Dermis blood vessel endothelial cell (primary cell): ENCODE results near the gene MEP1A. TPM values are rescaled to one million over a fixed set of nuclear protein-coding genes. Genes with fewer than 3 reads are reported as not detected.
"Not testable (repeated sequence)": the region's sequence is repeated elsewhere in the genome, so short reads cannot be mapped to it uniquely, and the experiment has no call there.

Experiments
- DNase-seq: peaks from one replicate; pipeline ENCODE4 v3.0.0; 2010
- total RNA-seq: library from RNA; depleted of rRNA; stranded (reverse); fragments of >200 nt; gene quantifications from 2 replicates; pipeline ENCODE4 v1.2.3, GENCODE V29; 2014

Gene MEP1A
- total RNA-seq, 1 donor from 2014 or later: not detected

GRCh38 chr6:46777476-46778346, 15.5 kb upstream of the MEP1A start:
- DNase-seq: no peak

DNA sequence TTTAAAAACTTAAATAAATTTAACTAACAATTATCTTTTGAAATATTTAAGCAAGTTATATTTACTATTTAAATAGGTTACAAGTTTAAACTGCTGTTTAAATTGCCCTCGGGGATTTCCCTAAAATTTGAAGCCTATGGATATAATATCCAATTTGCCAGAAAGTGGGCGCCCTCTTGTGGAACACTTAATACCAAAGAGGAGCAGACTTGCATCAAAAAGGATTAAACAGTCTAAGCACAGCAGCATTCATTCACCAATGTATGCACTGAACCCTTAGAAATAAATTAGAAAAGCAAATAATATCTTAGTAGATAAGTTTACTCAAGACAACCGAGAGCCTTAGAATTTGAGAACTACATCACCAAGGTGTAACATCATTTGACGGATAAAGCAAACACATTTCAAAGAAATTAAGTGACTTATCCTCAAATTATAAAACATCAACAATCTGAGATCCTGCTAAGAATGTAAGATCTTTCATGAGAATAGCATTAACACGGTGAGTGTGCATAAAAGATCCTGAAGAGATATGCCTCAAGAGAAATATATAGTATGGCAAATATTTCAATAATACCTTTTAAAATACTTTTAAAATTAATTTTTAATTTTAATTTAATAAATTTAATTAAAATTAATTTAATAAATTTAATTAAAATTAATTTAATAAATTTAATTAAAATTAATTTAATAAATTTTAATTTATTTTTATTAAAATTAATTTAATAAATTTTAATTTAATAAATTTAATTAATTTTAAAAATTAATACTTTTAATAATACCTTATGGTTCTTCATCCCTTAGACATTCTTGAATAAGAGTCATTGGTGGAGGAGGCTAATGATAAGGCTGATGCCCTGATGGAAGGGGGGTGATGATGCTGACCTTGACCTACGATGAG, 11.5 kb upstream of the MEP1A start:
- DNase-seq: peak; percentile 74

DNA sequence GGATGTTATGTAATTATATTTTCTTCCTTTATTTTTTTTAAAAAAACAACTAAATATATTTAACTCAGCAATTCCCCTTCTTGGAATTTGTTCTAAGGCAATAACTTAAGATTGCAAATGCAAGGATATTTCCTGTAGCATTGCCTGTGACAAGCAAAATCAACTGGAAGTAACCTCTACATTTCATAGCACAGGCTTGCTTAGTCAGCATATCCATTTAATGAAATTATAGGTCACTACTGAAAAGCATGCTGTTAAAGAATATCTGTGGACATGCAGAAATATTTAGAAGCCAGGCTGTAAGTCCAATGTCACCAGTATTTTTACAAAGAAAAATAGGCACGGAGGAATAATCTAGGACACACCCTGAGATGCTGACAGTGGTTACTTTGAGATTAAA, 8.7 kb upstream of the MEP1A start:
- DNase-seq: no peak

GRCh38 chr6:46787871-46788540, 5.2 kb upstream of the MEP1A start:
- no peak for DNase-seq

DNA sequence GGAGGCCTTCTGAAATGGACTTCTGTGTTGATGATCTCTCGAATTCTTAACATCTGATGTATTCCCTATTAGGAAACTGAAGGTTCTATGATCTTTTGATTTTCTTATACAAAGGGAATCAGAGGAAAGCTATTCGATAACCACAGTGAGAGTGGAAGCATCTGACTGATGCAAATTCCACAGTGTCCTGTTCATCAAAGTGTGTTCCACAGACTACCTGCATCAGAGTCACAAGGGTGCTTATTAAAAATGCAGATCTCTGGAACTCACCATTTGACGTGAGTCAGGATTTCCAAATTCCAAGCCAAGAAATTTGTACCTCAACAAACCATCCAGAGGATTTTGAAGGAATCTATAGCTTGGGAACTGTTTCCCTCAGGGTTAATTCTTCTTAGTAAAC, 4.4 kb upstream of the MEP1A start:
- no peak for DNase-seq

- no peak for DNase-seq
Measured at GRCh38 chr6:46789434-46790354, 3.5 kb upstream of the MEP1A start.

DNA sequence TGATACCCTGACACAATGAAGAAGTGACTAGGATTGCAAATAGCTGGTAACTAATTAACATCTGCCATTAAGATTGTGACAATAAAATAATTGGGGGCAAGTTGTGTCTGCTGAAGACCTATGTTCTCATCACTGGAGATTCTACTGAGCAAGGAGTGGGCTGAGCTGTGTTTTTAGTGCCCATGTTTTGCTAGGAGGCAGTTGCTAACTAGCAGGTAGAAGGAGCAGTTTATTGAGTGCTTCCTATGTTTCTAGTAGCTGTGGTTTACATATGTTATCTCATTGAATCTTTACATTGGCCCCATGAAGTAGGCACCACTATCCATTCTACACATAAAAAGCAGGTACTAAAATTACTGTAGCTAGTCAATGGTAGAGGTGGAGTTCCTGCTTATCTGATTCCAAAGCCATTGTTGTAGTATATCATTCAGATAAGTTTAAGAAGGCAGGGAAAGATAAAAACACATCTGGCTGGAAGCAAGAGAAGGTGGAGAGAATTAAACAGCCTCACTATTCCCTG, 2.8 kb upstream of the MEP1A start:
- no peak for DNase-seq

DNA sequence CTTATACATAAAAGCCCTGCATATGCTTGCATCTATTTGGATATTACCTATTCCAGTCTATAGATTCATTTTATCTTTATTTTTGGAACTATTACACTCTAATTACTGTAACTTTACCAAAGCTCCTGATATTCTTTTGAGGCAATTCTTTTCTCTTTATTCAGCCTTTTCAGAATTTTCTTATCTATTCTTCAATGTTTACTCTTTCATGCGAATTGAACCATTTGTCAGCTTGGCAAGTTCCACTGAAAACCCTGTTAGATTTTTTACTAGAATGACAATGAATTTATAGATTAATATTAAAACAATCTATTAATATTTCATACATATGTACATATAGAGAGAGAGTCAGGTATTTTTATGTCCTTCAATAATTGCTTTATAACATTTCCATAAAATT, 554 bp upstream of the MEP1A start:
- no peak for DNase-seq

GRCh38 chr6:46794068-46794467, 879 bp downstream of the MEP1A start:
- DNase-seq: no peak

DNA sequence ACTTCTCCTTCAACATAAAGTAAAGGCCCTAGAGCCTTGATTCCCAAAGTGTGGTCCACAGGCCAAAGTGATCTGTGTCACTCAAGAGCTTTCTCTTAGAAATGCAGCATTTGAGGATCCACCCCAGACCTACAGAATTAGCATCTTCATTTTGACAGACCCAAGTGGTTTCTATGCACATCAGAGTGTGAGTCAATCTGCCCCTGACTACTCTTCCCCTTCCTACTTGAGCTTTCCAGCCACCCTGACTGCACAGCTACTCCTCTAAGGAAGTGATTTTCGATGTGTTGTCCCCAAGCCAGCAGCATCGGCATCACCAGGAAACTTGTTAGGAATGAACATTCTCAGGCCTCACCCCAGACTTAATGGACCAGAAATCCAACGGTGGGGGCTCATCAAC, 2.6 kb downstream of the MEP1A start:
- DNase-seq: no peak

DNA sequence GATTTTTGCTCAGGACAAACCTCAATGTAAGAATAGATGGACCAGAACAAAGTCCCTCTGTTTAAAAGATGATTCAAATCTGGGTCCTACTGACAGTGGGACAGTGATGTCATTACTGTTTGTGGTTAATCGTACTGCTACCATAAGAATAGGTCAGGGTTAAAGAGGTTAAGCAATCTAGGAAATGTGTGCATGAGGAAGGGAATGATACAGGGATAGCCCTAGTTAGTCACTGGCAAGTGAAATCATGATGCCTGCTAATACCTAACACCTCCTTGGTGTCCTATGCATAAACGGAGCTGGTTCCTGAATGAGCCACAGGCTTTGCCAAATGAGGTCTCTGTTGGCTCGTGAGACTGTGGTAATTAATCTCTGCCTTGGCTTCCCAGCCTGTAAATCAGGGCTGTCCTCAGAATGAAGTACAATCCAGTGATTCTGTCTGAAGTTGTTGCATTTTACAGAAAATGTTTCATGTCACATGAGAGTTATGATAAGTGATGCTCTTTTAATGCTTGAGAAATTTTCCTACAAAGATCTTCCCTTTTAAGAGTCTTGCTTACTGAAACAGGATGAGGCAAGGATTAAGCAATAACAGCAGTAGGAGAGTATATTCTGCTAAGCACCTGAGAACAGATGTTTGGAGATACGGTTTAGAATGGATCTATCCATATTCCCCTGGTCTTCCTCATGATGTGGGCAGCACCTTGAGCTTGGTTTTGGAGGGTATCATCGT, 3.8 kb downstream of the MEP1A start:
- DNase-seq: no peak

GRCh38 chr6:46799657-46800056, 6.5 kb downstream of the MEP1A start:
- no peak for DNase-seq

DNA sequence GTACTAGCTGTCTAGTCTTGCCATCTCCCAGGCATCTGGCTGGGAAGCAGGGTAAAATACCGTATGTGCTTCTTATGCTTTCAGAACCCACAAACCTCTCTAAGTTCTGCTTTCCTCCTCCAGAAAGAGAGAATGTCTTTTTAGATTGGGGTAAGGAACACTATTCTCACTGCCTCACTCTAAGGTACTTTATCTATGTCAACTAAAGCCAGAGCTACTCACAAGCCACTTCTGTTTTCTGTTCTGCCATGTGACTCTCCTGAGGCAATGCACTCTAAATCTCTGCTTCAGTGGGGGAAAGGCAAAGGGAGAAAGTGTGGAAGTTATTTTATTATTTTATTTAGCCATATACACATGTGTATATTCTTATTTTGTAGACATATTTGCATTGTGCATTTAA, 15.6 kb downstream of the MEP1A start:
- no peak for DNase-seq

GRCh38 chr6:46815130-46815529, 21.9 kb downstream of the MEP1A start:
- no peak for DNase-seq

DNA sequence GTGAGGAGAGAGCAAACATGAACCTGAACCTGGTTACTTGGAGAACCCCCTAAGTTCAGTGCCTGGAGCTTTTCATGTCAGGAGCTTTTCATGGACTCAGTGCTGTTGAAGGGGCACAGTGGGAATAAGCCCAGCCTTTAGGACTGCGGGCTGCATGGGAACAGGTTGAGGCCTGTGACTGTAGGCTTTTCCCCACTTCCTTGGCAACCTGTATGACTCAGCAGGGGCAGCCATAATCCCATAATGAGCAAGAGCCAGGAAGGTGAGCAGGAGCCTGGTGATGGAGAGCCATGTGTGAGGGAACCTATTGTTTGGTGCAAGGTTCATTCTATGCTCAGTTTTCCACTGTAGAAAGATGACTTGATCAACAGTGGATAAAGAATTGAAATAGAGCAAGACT, 23.4 kb downstream of the MEP1A start:
- DNase-seq: no peak

- no peak for DNase-seq
Measured at GRCh38 chr6:46819561-46819960, 26.4 kb downstream of the MEP1A start.

GRCh38 chr6:46821458-46821881, 28.3 kb downstream of the MEP1A start:
- no peak for DNase-seq

DNA sequence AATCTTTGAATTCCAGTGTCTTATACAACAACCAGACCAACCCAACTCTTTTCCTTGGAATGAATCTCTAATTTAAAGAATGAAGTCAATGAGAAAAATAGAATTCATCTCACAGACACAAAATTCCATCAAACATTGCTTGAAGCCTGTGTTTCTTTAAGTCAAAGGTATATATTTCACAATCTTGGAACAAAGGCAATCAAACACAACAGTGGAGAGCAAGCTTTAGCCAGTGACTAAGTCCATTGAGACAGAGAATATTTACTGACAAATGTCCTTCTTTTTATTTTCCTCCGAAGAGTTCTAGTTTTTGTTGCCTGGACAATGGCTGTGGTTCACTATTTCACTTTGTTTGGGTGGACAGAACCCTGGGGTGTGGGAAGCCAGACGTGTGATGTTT, 35.8 kb downstream of the MEP1A start:
- no peak for DNase-seq

DNA sequence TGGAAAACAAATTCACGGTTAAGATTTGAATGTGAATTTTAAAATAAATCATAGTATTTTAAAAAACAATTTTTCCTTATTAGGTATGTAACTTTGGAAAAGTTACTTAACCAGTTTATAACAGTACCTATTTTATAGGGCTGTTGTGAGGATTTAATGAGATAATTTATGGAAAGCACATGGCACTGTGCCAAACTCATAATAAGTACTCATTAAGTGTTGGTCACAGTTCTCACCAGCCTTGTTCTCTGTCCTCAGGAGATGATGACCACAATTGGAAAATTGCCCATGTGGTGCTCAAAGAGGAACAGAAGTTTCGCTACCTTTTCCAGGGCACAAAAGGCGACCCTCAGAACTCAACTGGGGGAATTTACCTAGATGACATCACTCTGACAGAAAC, 39.6 kb downstream of the MEP1A start:
- DNase-seq: no peak

DNA sequence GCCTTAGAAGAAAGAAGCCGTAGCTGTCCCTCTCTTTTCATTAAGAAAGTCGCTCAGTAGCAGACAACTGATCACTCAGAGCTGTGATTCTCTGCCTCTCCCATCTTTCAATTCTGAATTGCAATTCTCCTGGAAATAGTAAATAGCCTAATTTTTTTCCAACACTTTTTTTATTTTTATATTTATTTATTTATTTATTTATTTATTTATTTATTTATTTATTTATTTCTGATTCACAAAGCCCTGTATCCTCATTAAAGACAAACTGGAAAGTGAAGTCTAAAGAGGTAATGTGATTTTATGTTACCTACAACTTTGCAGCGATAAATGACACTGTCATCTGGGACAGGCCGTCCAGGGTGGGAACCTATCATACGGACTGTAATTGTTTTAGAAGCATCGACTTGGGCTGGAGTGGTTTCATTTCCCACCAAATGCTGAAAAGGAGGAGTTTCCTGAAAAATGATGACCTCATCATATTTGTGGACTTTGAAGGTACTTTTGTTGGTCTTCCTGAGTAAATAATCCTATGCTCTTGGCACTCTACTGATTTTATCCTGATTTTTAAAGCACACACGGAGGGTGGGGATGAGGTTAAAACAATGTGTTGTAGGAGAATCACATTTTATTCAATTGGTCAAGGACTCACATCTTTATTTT, 41.2 kb downstream of the MEP1A start:
- not testable (repeated sequence) for DNase-seq
